CD1c-positive myeloid dendritic cell (primary cell): ENCODE results near the gene PTGER4.
A peak's percentile ranks its signal among the peaks of the same experiment; 100 is the strongest.

Source experiments
- DNase-seq: peaks from one replicate; pipeline ENCODE4 v3.0.0-alpha.2; 2016; ENCODE audit errors: extremely low spot score

PTGER4 gene

DNA sequence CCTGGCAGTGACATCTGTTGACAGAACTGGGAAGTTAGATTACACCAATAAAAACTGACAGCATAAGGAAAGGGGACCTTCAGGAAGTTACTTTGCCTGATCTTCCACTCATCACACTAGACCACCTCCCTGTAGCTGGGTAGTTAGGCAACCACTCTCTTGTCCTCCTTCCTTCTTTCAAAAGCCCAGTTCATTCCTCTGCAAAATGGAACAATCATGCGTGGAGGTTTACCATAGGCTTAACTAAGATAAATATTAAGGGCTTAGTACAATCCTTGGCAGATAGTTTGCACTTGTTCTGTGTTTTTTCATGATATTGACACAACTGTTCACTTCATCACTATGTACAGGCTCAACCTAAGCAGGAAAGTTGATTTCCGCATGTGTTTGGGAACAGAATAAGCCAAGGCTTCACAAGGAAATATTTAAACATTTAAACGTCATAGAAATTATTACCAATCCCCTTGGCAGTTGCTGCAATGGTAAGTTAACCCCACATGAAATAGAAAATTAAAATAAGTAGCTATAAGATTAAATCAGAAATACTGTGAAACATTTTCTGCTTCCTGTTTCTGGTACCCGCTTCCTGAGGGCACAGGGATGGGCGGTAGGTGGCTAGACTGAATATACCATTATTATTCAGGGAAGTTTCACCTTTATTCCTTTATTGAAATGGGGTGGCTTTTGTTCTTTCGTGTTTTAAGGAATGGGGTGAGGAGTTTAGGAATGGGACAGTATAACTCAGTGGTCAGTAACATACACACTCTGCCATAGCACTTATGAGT, 9.9 kb upstream of the PTGER4 start:
- peak; percentile 38 for DNase-seq

DNA sequence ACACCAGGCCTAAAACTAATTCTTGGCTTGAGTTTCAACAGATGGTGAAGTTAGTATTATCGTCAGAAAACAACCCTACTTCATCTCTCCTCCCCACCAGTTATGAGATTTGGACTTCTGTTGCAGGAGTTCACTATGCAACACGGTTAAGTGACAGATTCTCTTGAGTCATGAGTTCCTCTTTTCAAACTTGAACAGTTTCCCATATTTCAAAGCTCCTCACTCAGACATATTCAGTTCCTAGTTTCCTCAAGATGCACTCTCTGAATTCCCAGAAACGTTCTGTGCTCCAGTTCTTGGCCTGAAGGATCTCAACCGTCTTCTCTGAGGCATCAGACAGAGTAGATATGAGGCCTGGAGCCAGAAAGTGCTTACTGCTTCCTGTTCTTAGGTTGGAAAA, 7.3 kb upstream of the PTGER4 start:
- DNase-seq = peak; percentile 86

- DNase-seq = no peak
These were observed 5.0 kb upstream of the PTGER4 start for GRCh38 chr5:40674661-40675235.

DNA sequence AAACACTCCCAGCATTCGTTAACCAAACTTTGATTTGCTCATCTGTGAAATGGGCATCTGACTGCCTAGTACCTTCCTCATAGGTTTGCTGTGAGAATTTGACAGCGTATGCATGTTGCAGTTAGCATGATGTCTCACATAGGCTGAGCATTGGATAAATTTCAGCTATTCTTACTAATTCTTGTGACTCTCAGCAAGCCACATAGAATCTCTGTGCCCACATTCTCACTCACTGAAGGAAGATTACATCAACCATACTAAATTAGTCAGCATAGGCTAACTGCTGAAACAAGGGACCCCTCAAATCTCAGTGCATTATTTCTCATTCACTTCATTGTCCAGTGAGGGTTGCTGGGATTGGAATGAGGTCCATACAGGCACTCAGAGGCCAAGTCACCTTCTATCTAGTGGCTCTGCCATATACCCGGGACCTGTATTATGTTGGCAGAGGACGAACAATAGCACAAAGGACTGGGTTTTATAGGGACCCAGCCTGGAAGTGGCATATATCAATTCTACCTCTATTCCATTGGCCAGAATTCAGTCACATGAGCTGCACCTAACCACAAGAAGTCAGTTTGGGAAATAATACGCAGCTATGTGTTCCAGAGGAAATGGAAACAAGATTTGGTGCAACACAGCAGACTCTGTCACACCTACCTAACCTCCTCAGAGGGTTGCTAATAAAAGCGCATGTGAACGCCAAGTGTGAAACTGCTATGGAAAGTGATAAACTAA, 4.2 kb upstream of the PTGER4 start:
- DNase-seq = no peak

DNA sequence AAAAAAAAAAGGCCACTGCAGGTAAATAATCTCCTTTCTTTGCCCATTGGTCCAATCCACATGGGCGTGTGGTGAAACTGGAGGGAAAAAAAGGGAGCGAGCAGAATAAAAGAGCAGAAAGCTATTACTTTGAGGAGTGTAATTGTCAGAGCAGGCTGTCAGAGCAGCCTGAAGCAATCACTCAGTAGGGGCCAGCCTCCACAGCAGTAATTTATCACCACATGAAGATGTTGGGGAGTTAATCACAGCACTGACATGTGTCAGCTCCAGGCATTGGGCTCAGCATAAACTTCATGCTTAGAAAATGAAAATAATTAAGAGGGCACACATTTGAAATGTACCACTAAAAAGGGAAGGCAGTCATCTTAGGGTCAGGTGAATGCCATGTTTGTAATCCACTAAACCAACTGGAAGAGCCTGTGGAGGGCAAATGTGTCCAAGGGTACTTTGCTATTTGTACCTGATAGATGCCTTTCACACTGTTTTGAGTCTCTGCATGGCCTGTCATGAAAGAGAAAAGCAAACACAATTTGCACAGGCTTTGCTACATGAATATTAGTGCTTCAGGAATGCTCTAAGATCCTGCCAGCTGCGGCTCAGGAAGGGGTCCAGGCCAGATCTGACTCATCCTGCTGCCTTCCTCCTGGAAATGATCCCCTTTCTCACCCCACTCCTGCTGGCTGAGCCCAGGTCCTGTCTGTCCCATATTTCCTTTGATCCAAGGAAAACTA, 2.9 kb upstream of the PTGER4 start:
- DNase-seq = no peak

- DNase-seq = no peak
These were observed 2.3 kb upstream of the PTGER4 start for GRCh38 chr5:40677456-40677855.

DNA sequence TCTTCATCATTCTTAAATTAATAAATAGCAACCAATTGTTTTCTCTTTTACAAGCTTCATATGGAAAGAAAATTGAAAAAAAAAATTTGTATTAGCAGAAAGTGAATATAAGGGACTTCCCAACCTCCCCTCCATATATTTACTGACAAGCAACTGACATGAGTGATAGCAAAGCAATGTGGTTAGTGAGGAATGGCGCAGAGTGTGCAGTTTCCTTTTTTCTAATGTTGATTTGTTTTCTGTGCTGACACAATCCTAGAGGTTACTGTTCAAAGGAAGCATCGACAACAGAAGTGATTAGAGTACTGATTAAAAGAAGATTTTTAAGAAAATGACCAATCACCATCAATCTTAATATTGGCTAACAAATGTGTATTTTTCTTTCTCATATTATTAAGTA, 1.7 kb upstream of the PTGER4 start:
- peak; percentile 64 for DNase-seq

- peak; percentile 36 for DNase-seq
These were observed 1.1 kb upstream of the PTGER4 start for GRCh38 chr5:40678460-40679147.

GRCh38 chr5:40679148-40679912, 385 bp upstream of the PTGER4 start:
- DNase-seq = peak; percentile 97

GRCh38 chr5:40680741-40681362, 1.1 kb downstream of the PTGER4 start:
- DNase-seq = peak; percentile 28

- DNase-seq = peak; percentile 70
These were observed 1.8 kb downstream of the PTGER4 start for GRCh38 chr5:40681363-40682153.

- peak; percentile 68 for DNase-seq
These were observed 2.7 kb downstream of the PTGER4 start for GRCh38 chr5:40682154-40683017.

- DNase-seq = no peak
These were observed 3.6 kb downstream of the PTGER4 start for GRCh38 chr5:40683305-40683704.

DNA sequence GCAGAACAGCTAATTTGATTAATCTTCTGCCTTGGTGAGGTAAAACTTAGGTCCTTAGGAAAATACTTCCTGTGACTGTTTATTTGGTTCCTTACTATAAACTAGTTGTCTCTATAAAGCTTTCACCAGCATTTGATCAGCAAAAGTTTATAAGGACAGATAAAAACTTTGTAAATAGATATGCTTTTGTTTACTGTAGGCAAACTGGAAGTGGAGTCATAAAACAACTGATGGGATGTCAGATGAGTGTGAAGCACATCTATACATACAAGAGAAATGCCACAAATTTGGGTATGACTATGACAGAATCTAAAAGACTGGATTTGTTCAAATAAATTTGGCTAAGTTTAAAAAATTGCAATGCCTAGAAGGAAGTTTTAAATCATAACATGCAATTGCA, 5.5 kb downstream of the PTGER4 start:
- DNase-seq = no peak

DNA sequence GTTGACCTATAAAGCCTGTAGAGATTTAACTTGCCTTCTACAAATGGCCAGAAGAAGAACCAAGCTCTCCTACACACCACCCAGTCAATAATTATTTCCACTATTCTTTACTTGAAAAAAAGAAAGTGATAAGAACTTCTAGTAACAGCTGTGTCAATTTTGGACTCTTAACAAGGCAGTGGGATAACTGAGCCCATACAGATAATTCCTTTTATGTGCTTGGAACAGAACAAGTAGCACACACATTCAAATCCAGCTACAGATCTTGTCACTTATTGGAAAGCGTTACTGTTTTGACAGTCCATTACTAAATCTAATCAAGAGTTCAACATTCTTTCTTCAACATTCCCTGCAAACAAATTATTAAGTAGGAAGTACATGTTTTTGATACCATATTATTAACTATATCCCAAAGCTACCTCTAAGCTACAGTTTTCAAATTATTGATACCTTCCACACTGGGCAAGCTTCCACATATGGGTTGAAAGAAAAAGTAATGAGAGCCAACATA, 6.3 kb downstream of the PTGER4 start:
- DNase-seq = no peak

GRCh38 chr5:40687321-40687720, 7.6 kb downstream of the PTGER4 start:
- no peak for DNase-seq

DNA sequence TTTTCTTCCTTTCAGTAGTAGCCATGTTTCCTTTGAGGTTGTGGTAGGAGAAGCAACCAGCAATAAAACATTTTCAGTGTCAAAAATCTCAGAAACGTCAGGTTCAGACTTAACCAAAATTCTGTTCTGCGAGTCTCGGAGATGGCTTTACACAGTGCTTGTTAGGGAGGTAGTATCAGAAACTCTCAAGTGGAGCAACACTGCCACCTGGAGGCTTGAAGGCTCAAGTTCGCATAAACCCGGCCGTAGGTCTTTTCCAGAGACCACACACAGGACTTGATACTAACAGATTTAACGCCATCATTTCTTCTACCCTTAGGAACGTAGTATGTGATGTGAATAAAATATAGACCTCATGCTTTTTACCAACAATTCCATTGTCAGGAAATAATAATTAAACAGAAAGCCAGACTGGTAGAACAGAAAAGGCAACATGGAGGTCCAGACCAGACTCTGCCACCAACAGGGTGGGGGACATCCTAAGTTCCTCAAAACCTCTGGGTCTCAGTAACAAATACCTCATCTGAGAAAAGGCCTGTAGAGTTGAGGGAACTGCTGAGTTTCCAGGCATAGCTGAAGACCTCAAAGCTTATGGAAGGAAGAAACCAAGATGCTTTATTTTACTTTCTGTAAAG, 8.5 kb downstream of the PTGER4 start:
- DNase-seq = peak; percentile 93

GRCh38 chr5:40688996-40689395, 9.3 kb downstream of the PTGER4 start:
- DNase-seq = no peak
